OCI-LY7 (cell line): Measurements from ENCODE around the gene NCF2. TPM values are rescaled to one million over a fixed set of nuclear protein-coding genes. Genes with fewer than 3 reads are reported as not detected.
A peak's percentile ranks its signal among the peaks of the same experiment; 100 is the strongest.

Source experiments
- BruUV-seq: library from RNA; stranded (reverse); fragments of 400-500 nt; replicated peaks from 2 replicates; lab custom pipeline; 2021; lab: Mats Ljungman, UMichigan
- CTCF ChIA-PET: fragments of 300-600 bp; sonication (Branson Sonifier 250); formaldehyde crosslinking; loops from one replicate; lab custom pipeline; 2022; ENCODE audit warnings: antibody characterized with exemption; ENCODE audit not compliant: unreplicated experiment; lab: Charles Lee
- POLR2A ChIA-PET: fragments of 300-600 bp; sonication (Branson Sonifier 250); formaldehyde crosslinking; loops from one replicate; lab custom pipeline; 2022; ENCODE audit warnings: antibody characterized with exemption; lab: Charles Lee
- DNase-seq: peaks from one replicate; pipeline ENCODE4 v3.0.0-alpha.2; 2015; ENCODE audit warnings: low spot score
- H2AFZ ChIP-seq: fragments of 200-600 bp; sonication (generic), shearing (Covaris generic); 2 replicates; pipeline ENCODE4 v1.6.1; 2014; ENCODE audit warnings: mild to moderate bottlenecking, antibody characterized with exemption, low read length, moderate library complexity
- H3K27ac ChIP-seq: fragments of 200-600 bp; sonication (generic); 2 replicates; pipeline ENCODE4 v1.5.1; 2014; ENCODE audit warnings: mixed run types, low read depth, mild to moderate bottlenecking, moderate library complexity, low read length, inconsistent platforms; ENCODE audit not compliant: poor library complexity, severe bottlenecking
- H3K36me3 ChIP-seq: fragments of 200-600 bp; sonication (generic); 2 replicates; pipeline ENCODE4 v1.6.1; 2014; ENCODE audit warnings: mild to moderate bottlenecking, antibody characterized with exemption, low read length, moderate library complexity, mixed read lengths; ENCODE audit not compliant: insufficient read depth
- H3K4me1 ChIP-seq: fragments of 200-600 bp; sonication (generic); 2 replicates; pipeline ENCODE4 v1.5.1; 2014; ENCODE audit warnings: mild to moderate bottlenecking, low read length; ENCODE audit not compliant: insufficient read depth, poor library complexity, severe bottlenecking
- H3K4me2 ChIP-seq: fragments of 200-600 bp; sonication (generic); 2 replicates; pipeline ENCODE4 v1.6.1; 2014; ENCODE audit warnings: mild to moderate bottlenecking, low read length
- H3K4me3 ChIP-seq: fragments of 200-600 bp; sonication (generic); 2 replicates; pipeline ENCODE4 v1.5.1; 2014; ENCODE audit warnings: mild to moderate bottlenecking, low read depth, low read length; ENCODE audit not compliant: poor library complexity, severe bottlenecking
- H3K79me2 ChIP-seq: fragments of 200-600 bp; sonication (generic); 2 replicates; pipeline ENCODE4 v1.6.1; 2016; ENCODE audit warnings: low read depth, mild to moderate bottlenecking, low read length, moderate library complexity, mixed read lengths; ENCODE audit not compliant: insufficient read depth
- H3K9me2 ChIP-seq: fragments of 200-600 bp; sonication (generic); 2 replicates; pipeline ENCODE4 v1.6.1; 2016; ENCODE audit warnings: mild to moderate bottlenecking, low read length, mixed read lengths; ENCODE audit not compliant: insufficient read depth
- H3K9me3 ChIP-seq: fragments of 200-600 bp; sonication (generic); 2 replicates; pipeline ENCODE4 v1.6.1; 2014; ENCODE audit warnings: mild to moderate bottlenecking, mixed run types, low read length, mixed read lengths
- H4K20me1 ChIP-seq: fragments of 200-600 bp; sonication (generic); 2 replicates; pipeline ENCODE4 v1.6.1; 2014; ENCODE audit warnings: mild to moderate bottlenecking, antibody characterized with exemption, low read length, moderate library complexity, mixed read lengths; ENCODE audit not compliant: insufficient read depth
- CTCF ChIP-seq: fragments of 200-600 bp; sonication (generic); conservative IDR thresholded peaks from 2 replicates; pipeline ENCODE4 v1.5.1; 2014; ENCODE audit warnings: mild to moderate bottlenecking, antibody characterized with exemption, low read length, moderate library complexity, mixed read lengths
- EZH2phosphoT487 ChIP-seq: fragments of 200-600 bp; sonication (generic); IDR thresholded peaks from 2 replicates; pipeline ENCODE4 v1.6.1; 2018; ENCODE audit warnings: low read depth, borderline replicate concordance, mild to moderate bottlenecking, mixed run types, antibody characterized with exemption, low read length, moderate library complexity, mixed read lengths
- intact Hi-C: fragments of 100-400 bp; cut with micrococcal nuclease; formaldehyde crosslinking; loops from one replicate; pipeline ENCODE4 v1.10.0; 2022; ENCODE audit not compliant: unreplicated experiment
- total RNA-seq, 2 experiments: library from RNA; depleted of rRNA in 1 of 2; stranded (reverse); fragments of >200 nt in 1 of 2; shearing (Covaris generic) in 1 of 2; gene quantifications; 2 replicates each; pipeline ENCODE4 v1.2.3, GENCODE V29; 2014 to 2022

Gene NCF2
- total RNA-seq, 2 experiments from 2014 or later = 4.0 to 17.4 TPM

GRCh38 chr1:183569141-183569540 is 21.1 kb downstream of the NCF2 start:
- TF ChIP-seq CTCF = no peak
- no peak for TF ChIP-seq EZH2phosphoT487
- Histone ChIP-seq H2AFZ (no peak overlapping the region), H3K9me2 (no peaks in the 10 kb centered on the region), H3K4me1 (peaks cover 16% of the 10 kb centered on the region), H3K79me2 (no peaks in the 10 kb centered on the region), H4K20me1 (no peaks in the 10 kb centered on the region), H3K36me3 (no peaks in the 10 kb centered on the region), H3K4me3 (no peak overlapping the region), H3K27ac (no peak overlapping the region), H3K9me3 (no peaks in the 10 kb centered on the region), H3K4me2 (no peak overlapping the region)
- CTCF ChIA-PET = interaction anchor here (1.0 kb wide), 1 partner anchor 11 kb away, joined by 3 read pairs; no protein-coding TSS in a partner anchor
- POLR2A ChIA-PET = interaction anchor here (1.3 to 1.7 kb wide), 3 partner anchors 10 to 21 kb away, joined by 3 to 14 read pairs (median 6); no protein-coding TSS in a partner anchor
- intact Hi-C loops = no loop called here
- DNase-seq = no peak
- no TSS peak for BruUV-seq

- TF ChIP-seq CTCF (no peak), EZH2phosphoT487 (no peak)
Observed at GRCh38 chr1:183568176-183569021, 21.9 kb downstream of the NCF2 start.

GRCh38 chr1:183567584-183567983 is 22.7 kb downstream of the NCF2 start:
- Histone ChIP-seq H3K79me2 (no peaks in the 10 kb centered on the region), H3K27ac (no peak overlapping the region), H3K4me2 (no peak overlapping the region), H3K9me2 (no peaks in the 10 kb centered on the region), H3K4me3 (no peak overlapping the region), H3K4me1 (peaks cover 16% of the 10 kb centered on the region), H3K9me3 (no peaks in the 10 kb centered on the region), H4K20me1 (no peaks in the 10 kb centered on the region), H2AFZ (no peak overlapping the region), H3K36me3 (no peaks in the 10 kb centered on the region)
- POLR2A ChIA-PET = interaction anchor here (0.6 to 1.7 kb wide), 4 partner anchors 13 to 1124 kb away, joined by 3 to 14 read pairs (median 4); no protein-coding TSS in a partner anchor
- DNase-seq = peak; percentile 21
- TF ChIP-seq CTCF (no peak), EZH2phosphoT487 (no peak)
- CTCF ChIA-PET = interaction anchor here (0.7 kb wide), 1 partner anchor 725 kb away, joined by 3 read pairs; no protein-coding TSS in a partner anchor
- intact Hi-C loops = no loop called here
- no TSS peak for BruUV-seq

More at GRCh38 chr1:183568176-183569021, 21.9 kb downstream of the NCF2 start:
- H3K27ac ChIP-seq = no peak overlapping the region
- ChIA-PET POLR2A (interaction anchor here (0.6 to 1.7 kb wide), 5 partner anchors 10 to 1123 kb away, joined by 3 to 14 read pairs (median 4); no protein-coding TSS in a partner anchor), CTCF (interaction anchor here (0.7 to 1.0 kb wide), 2 partner anchors 11 to 725 kb away, joined by 3 read pairs; no protein-coding TSS in a partner anchor)
- no peaks in the 10 kb centered on the region for H4K20me1 ChIP-seq
- H2AFZ ChIP-seq = no peak overlapping the region
- H3K9me2 ChIP-seq = no peaks in the 10 kb centered on the region
- intact Hi-C loops = no loop called here
- no peaks in the 10 kb centered on the region for H3K79me2 ChIP-seq
- no peaks in the 10 kb centered on the region for H3K9me3 ChIP-seq
- no TSS peak for BruUV-seq
- no peak overlapping the region for H3K4me3 ChIP-seq
- peaks cover 16% of the 10 kb centered on the region for H3K4me1 ChIP-seq
- no peak overlapping the region for H3K4me2 ChIP-seq
- H3K36me3 ChIP-seq = no peaks in the 10 kb centered on the region
- no peak for DNase-seq
